Activated CD4-positive, alpha-beta T cell treated with anti-CD3 and anti-CD28 coated beads, Interleukin-2, amount 10 ng/mL, durations not matched to agents 24 days and 14 days (primary cell): ENCODE data around the gene EVI5L. TPM values are rescaled to one million over a fixed set of nuclear protein-coding genes. Genes with fewer than 3 reads are reported as not detected.

Experiments
- DNase-seq: peaks from one replicate; pipeline ENCODE4 v3.0.0; 2022
- H3K27ac Mint-ChIP-seq: one replicate; pipeline ENCODE4 v1.8.0; 2022; ENCODE audit warnings: mild to moderate bottlenecking, mixed read lengths
- H3K27me3 Mint-ChIP-seq: one replicate; pipeline ENCODE4 v1.8.0; 2022; ENCODE audit warnings: mixed read lengths
- H3K36me3 Mint-ChIP-seq: one replicate; pipeline ENCODE4 v1.8.0; 2022; ENCODE audit warnings: low read depth, mild to moderate bottlenecking, mixed read lengths
- H3K4me1 Mint-ChIP-seq: one replicate; pipeline ENCODE4 v1.8.0; 2021; ENCODE audit warnings: mixed read lengths
- H3K4me3 Mint-ChIP-seq: one replicate; pipeline ENCODE4 v1.8.0; 2022; ENCODE audit warnings: mild to moderate bottlenecking, moderate library complexity, mixed read lengths
- H3K9me3 Mint-ChIP-seq: one replicate; pipeline ENCODE4 v1.8.0; 2021; ENCODE audit warnings: mixed read lengths
- intact Hi-C: fragments of 100-400 bp; cut with micrococcal nuclease; formaldehyde crosslinking; loops from one replicate; pipeline ENCODE4 v1.15.1; 2023
- total RNA-seq: library from RNA; stranded (reverse); gene quantifications from 2 replicates; pipeline ENCODE4 v1.2.3, GENCODE V29; 2022

EVI5L gene
- total RNA-seq, 1 donor from 2014 or later, result 4.3 TPM

GRCh38 chr19:7823686-7824301 is 6.2 kb upstream of the EVI5L start:
- no peak for DNase-seq
- Mint-ChIP-seq H3K4me1 (no peaks in the 10 kb centered on the region), H3K36me3 (no peaks in the 10 kb centered on the region), H3K9me3 (peaks cover 5% of the 10 kb centered on the region), H3K4me3 (no peak overlapping the region), H3K27ac (no peak overlapping the region), H3K27me3 (peaks cover 35% of the 10 kb centered on the region)
- intact Hi-C loops, result no loop called here

GRCh38 chr19:7829166-7829520 is 875 bp upstream of the EVI5L start:
- no peaks in the 10 kb centered on the region for H3K36me3 Mint-ChIP-seq
- H3K4me3 Mint-ChIP-seq, result peak overlapping the region; percentile 88
- intact Hi-C loops, result loop anchor here (1.0 kb wide), 1 partner anchor 40 kb away; no protein-coding TSS in a partner anchor
- H3K4me1 Mint-ChIP-seq, result peaks cover 17% of the 10 kb centered on the region
- no peak for DNase-seq
- peaks cover 10% of the 10 kb centered on the region for H3K27me3 Mint-ChIP-seq
- H3K9me3 Mint-ChIP-seq, result no peaks in the 10 kb centered on the region
- H3K27ac Mint-ChIP-seq, result peak overlapping the region; percentile 83

DNA sequence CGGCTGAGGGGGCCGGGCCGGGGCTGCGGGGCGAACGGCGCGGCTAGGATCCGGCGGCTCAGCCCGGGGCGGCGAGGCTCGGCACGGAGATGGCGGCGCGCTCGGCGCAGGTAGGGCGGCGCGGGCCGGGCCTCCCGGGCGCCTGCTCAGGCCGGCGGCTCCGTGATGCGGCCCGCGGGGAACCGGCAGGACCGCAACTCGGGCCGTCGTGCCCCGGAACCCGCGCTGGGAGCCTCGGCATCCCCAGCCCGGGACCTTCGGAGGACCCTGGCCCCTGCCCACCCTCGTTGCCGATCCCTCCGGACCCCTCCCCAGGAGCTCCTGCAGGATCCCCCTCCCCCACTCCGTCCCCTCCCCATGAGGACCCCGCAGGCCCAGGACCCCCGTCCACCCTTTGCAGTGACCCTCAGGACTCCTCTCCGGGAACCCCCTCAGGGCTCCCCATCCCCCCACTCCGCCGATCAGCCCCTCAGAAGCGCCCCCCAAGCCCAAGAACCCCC is 304 bp downstream of the EVI5L start:
- intact Hi-C loops, result loop anchor here (5.0 kb wide), 1 partner anchor 172 kb away; no protein-coding TSS in a partner anchor
- Mint-ChIP-seq H3K9me3 (no peaks in the 10 kb centered on the region), H3K27me3 (peaks cover 10% of the 10 kb centered on the region), H3K27ac (no peak overlapping the region), H3K4me3 (peak overlapping the region; percentile 88), H3K36me3 (no peaks in the 10 kb centered on the region), H3K4me1 (peaks cover 17% of the 10 kb centered on the region)
- DNase-seq, result no peak

DNA sequence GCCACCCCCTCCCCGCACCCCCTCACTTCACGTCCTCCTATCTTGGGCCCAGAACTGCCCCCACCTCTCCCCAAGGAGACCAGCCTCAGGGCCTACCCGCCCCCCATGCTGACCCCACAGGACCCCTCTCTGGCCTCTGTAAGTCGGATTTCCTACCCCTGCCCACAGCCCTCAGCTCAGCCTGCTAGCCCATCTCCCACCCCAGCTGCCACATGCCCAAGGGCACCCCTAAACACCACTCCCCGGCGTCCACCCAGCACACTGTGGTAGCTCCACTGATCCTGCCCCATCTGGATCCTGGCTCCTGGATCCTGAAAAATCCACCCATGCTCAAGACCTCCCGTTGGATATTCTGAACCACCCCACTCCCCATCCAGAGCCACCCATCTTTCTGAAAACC is 805 bp downstream of the EVI5L start:
- Mint-ChIP-seq H3K4me1 (peaks cover 17% of the 10 kb centered on the region), H3K27ac (no peak overlapping the region), H3K4me3 (peak overlapping the region; percentile 86), H3K36me3 (no peaks in the 10 kb centered on the region), H3K9me3 (no peaks in the 10 kb centered on the region), H3K27me3 (peaks cover 10% of the 10 kb centered on the region)
- intact Hi-C loops, result loop anchor here (5.0 kb wide), 1 partner anchor 171 kb away; no protein-coding TSS in a partner anchor
- peak; percentile 63 for DNase-seq

DNA sequence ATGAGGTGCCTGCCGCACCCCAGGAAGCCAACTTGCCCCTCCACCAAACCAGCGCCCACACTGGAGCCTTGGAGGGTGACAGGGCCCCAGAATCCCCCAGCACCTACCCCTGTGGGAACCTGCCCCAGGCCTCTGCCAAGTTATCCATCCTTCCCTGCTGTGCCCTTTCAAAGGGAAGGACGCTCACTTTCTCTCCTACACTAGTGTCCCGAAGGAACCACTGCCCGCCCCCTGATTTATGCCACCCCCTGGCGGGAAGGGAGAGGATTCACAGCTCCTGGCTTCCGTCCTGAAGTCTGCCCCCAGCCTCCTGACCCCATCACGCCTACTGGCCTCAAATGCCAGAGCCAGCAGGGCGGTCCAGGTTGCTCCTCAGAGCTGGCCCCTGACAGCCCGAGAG is 1.4 kb downstream of the EVI5L start:
- Mint-ChIP-seq H3K4me1 (peaks cover 17% of the 10 kb centered on the region), H3K27me3 (peaks cover 9% of the 10 kb centered on the region), H3K9me3 (no peaks in the 10 kb centered on the region), H3K27ac (no peak overlapping the region), H3K4me3 (peak overlapping the region; percentile 86), H3K36me3 (no peaks in the 10 kb centered on the region)
- no peak for DNase-seq
- intact Hi-C loops, result loop anchor here (5.0 kb wide), 1 partner anchor 171 kb away; no protein-coding TSS in a partner anchor

- H3K4me1 Mint-ChIP-seq, result peaks cover 17% of the 10 kb centered on the region
- no peak overlapping the region for H3K4me3 Mint-ChIP-seq
- peaks cover 7% of the 10 kb centered on the region for H3K27me3 Mint-ChIP-seq
- intact Hi-C loops, result loop anchor here (5.0 kb wide), 1 partner anchor 170 kb away; no protein-coding TSS in a partner anchor
- no peak for DNase-seq
- H3K27ac Mint-ChIP-seq, result no peak overlapping the region
- H3K9me3 Mint-ChIP-seq, result no peaks in the 10 kb centered on the region
- no peaks in the 10 kb centered on the region for H3K36me3 Mint-ChIP-seq
Observed at GRCh38 chr19:7832009-7832408, 2.0 kb downstream of the EVI5L start.

DNA sequence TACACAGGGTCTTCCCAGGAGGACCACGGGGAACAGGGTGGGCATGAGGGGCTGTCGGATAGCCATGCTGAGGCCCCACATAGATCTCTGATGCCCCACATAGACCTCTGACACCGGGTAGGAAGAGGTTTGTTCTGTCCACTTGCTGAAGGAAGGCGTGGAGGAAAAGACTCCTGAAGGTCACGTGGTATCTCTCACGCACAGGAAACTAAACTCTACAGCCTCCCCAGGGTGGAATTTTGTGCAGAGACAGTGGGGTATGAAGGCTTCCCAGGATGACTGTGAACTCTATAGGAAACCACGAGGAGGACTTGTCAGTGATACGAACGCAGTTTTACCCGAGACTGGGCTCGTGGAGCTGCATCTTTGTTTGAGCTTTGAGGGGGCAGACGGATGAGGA is 2.8 kb downstream of the EVI5L start:
- peaks cover 17% of the 10 kb centered on the region for H3K4me1 Mint-ChIP-seq
- H3K27ac Mint-ChIP-seq, result no peak overlapping the region
- no peak for DNase-seq
- H3K9me3 Mint-ChIP-seq, result no peaks in the 10 kb centered on the region
- H3K4me3 Mint-ChIP-seq, result no peak overlapping the region
- intact Hi-C loops, result loop anchor here (5.0 kb wide), 1 partner anchor 170 kb away; no protein-coding TSS in a partner anchor
- H3K36me3 Mint-ChIP-seq, result no peaks in the 10 kb centered on the region
- peaks cover 5% of the 10 kb centered on the region for H3K27me3 Mint-ChIP-seq

DNA sequence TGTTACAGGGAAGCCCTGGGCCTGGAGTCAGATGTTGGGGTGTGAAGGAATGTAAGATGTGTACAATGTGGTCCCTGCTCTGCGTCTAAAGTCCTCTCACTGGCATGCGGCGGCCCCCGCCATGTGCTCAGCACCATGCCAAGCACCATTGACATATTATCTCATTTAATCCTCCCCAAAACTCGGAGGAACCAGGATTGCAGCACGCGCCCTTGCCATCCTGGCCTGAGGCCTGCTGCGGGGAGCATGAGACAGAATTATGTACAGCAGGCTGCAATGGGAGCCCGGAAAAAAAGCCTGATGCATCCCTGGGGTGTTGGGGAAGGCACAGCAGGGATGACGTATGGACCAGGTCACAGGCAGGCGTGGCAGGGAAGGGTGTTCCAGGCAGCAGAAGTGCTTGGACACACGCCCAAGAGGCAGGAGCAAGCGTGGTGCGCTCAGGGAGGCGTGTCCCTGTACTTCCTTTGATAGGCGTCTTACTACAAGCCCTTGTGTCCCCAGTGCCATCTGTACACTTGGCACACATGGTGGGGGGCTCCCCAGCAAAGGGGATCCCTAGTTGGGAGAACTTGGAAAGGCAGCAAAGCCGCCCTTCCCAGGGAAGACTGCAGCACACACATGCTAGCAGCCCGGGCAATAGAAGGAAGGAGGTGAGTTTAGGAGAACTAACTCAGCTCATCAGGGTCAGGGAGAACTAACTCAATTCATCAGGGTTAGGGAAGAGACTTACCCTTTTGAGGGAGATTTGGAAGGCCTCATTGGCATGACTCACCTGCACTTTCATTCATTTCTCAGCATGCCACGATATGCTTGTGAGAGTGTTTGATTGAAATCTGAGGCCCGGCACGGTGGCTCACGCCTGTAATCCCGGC is 3.4 kb downstream of the EVI5L start:
- peaks cover 17% of the 10 kb centered on the region for H3K4me1 Mint-ChIP-seq

GRCh38 chr19:7839476-7839875 is 9.5 kb downstream of the EVI5L start:
- Mint-ChIP-seq H3K27me3 (no peaks in the 10 kb centered on the region), H3K9me3 (no peaks in the 10 kb centered on the region), H3K27ac (no peak overlapping the region), H3K36me3 (no peaks in the 10 kb centered on the region), H3K4me1 (no peaks in the 10 kb centered on the region), H3K4me3 (no peak overlapping the region)
- no peak for DNase-seq
- intact Hi-C loops, result no loop called here

More for the DNA sequence above, 3.4 kb downstream of the EVI5L start:
- H3K36me3 Mint-ChIP-seq, result no peaks in the 10 kb centered on the region
- H3K27ac Mint-ChIP-seq, result no peak overlapping the region
- H3K4me3 Mint-ChIP-seq, result no peak overlapping the region
- H3K9me3 Mint-ChIP-seq, result no peaks in the 10 kb centered on the region
- DNase-seq, result no peak
- peaks cover 4% of the 10 kb centered on the region for H3K27me3 Mint-ChIP-seq
- intact Hi-C loops, result loop anchor here (5.0 kb wide), 1 partner anchor 169 kb away; no protein-coding TSS in a partner anchor

DNA sequence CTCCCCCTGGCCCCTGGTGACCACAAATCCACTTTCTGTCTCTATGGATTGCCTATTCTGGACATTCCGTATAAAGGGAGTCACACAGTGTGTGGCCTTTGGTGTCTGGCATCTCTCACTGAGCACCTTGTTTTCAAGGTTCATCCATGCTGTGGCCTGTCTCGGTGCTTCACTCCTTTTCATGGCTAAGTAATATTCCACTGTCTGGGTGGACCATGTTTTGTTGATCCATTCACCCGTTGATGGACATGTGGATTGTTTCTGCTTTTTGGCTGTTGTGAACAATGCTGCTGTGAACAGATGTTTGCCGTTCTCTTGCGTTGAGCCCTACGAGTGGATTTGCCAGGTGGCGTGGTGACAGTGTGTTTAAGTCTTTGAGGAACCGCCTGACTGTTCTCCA is 10.6 kb downstream of the EVI5L start:
- Mint-ChIP-seq H3K4me3 (no peak overlapping the region), H3K36me3 (no peaks in the 10 kb centered on the region), H3K27ac (no peak overlapping the region), H3K27me3 (no peaks in the 10 kb centered on the region), H3K9me3 (no peaks in the 10 kb centered on the region), H3K4me1 (no peaks in the 10 kb centered on the region)
- intact Hi-C loops, result no loop called here
- no peak for DNase-seq

DNA sequence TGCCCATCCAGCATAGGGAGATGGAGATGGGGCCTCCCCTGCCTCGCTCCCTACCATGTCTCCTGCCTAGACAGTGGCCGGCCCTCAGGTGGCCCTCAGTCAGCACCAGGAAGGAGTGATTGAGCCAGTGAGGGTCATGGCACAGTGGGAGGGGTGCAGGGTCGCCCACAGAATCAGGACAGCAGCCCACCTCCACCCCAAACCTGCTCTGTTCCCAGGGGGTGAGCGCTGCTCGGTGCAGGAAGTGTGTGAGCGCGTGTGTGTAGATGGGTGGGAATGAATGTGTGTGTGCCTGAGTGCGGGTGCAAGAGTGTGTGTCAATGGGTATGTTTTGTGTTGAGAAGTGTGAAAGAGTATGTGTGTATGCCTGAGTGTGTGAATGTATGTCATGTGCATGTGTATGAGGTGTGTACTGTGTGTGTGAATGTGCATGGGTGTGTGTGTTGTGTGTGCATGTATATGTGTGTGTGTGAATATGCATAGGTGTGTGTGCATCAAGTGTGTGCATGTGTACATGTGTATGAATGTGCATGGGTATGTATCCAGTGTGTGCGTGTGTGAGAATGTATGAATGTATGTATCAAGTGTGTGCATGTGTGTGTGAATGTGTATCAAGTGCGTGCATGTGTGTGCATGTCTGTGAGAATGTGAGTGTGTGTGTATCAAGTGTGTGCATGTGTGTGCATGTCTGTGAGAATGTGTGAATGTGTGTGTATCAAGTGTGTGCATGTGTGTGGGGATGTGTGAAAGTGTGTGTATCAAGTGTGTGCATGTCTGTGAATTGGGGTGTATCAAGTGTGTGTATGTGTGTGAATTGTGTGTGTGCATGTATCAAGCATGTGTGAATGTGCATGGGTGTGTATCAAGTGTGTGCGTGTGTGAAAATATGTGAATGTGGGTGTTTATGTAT is 12.0 kb downstream of the EVI5L start:
- H3K27ac Mint-ChIP-seq, result no peak overlapping the region
- DNase-seq, result no peak
- no peaks in the 10 kb centered on the region for H3K9me3 Mint-ChIP-seq
- no peak overlapping the region for H3K4me3 Mint-ChIP-seq
- intact Hi-C loops, result no loop called here
- H3K36me3 Mint-ChIP-seq, result no peaks in the 10 kb centered on the region
- H3K27me3 Mint-ChIP-seq, result no peaks in the 10 kb centered on the region
- H3K4me1 Mint-ChIP-seq, result no peaks in the 10 kb centered on the region

- Mint-ChIP-seq H3K4me3 (no peak overlapping the region), H3K27ac (no peak overlapping the region), H3K4me1 (no peaks in the 10 kb centered on the region), H3K27me3 (no peaks in the 10 kb centered on the region), H3K36me3 (no peaks in the 10 kb centered on the region), H3K9me3 (no peaks in the 10 kb centered on the region)
- no peak for DNase-seq
- intact Hi-C loops, result no loop called here
Observed at GRCh38 chr19:7842661-7843294, 12.8 kb downstream of the EVI5L start.

DNA sequence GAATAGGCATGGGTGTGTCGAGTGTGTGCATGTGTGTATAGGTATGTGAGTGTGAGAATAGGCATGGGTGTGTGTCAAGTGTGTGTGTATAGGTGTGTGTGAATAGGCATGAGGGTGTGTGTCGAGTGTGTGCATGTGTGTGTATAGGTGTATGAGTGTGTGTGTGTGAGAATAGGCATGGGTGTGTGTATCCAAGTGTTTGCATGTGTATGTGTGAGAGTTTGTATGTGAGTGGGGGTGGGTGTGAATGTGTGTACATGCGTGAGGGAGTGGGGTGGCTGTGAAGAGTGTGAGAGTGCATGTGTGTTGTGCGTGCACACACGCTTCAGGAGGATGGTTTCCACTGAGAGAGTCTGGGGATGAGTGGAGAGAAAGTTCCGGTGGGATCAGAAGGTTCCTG is 13.5 kb downstream of the EVI5L start:
- Mint-ChIP-seq H3K27me3 (no peaks in the 10 kb centered on the region), H3K4me3 (no peak overlapping the region), H3K36me3 (no peaks in the 10 kb centered on the region), H3K9me3 (no peaks in the 10 kb centered on the region), H3K27ac (no peak overlapping the region), H3K4me1 (no peaks in the 10 kb centered on the region)
- no peak for DNase-seq
- intact Hi-C loops, result no loop called here
